ENCODE measurements around the gene MED27.
"Not testable (repeated sequence)": the region's sequence is repeated elsewhere in the genome, so short reads cannot be mapped to it uniquely, and the experiment has no call there.

The MED27 gene

GRCh38 chr9:131961496-131961880 is 118.2 kb downstream of the MED27 start:
- no peak for DNase-seq

GRCh38 chr9:131960851-131961495 is 118.7 kb downstream of the MED27 start:
- DNase-seq = no peak

- DNase-seq = no peak
These were observed 119.4 kb downstream of the MED27 start for GRCh38 chr9:131960311-131960710.

- DNase-seq = no peak
These were observed 119.8 kb downstream of the MED27 start for GRCh38 chr9:131959887-131960286.

- DNase-seq = no peak
These were observed 120.6 kb downstream of the MED27 start for GRCh38 chr9:131959056-131959455.

GRCh38 chr9:131954299-131954698 is 125.4 kb downstream of the MED27 start:
- no peak for DNase-seq

- DNase-seq = no peak
These were observed 127.8 kb downstream of the MED27 start for GRCh38 chr9:131951905-131952304.

- no peak for DNase-seq
These were observed 128.5 kb downstream of the MED27 start for GRCh38 chr9:131951155-131951554.

GRCh38 chr9:131950487-131950886 is 129.2 kb downstream of the MED27 start:
- no peak for DNase-seq

- DNase-seq = no peak
These were observed 133.5 kb downstream of the MED27 start for GRCh38 chr9:131946180-131946579.

- no peak for DNase-seq
These were observed 136.3 kb downstream of the MED27 start for GRCh38 chr9:131943351-131943841.

GRCh38 chr9:131942146-131942720 is 137.4 kb downstream of the MED27 start:
- DNase-seq = no peak

GRCh38 chr9:131937451-131937850 is 142.2 kb downstream of the MED27 start:
- no peak for DNase-seq

GRCh38 chr9:131936929-131937328 is 142.7 kb downstream of the MED27 start:
- no peak for DNase-seq

GRCh38 chr9:131934673-131935072 is 145.0 kb downstream of the MED27 start:
- DNase-seq = no peak

GRCh38 chr9:131927091-131927490 is 152.6 kb downstream of the MED27 start:
- no peak for DNase-seq

GRCh38 chr9:131926360-131926922 is 153.2 kb downstream of the MED27 start:
- DNase-seq = no peak

- no peak for DNase-seq
These were observed 153.9 kb downstream of the MED27 start for GRCh38 chr9:131925677-131926177.

- DNase-seq = no peak
These were observed 155.9 kb downstream of the MED27 start for GRCh38 chr9:131923766-131924165.

- no peak for DNase-seq
These were observed 156.5 kb downstream of the MED27 start for GRCh38 chr9:131923132-131923671.

- not testable (repeated sequence) for DNase-seq
These were observed 158.0 kb downstream of the MED27 start for GRCh38 chr9:131921635-131922034.

- no peak for DNase-seq
These were observed 160.5 kb downstream of the MED27 start for GRCh38 chr9:131919216-131919615.

GRCh38 chr9:131918481-131918880 is 161.2 kb downstream of the MED27 start:
- no peak for DNase-seq

- no peak for DNase-seq
These were observed 162.7 kb downstream of the MED27 start for GRCh38 chr9:131917009-131917408.
